NCI-H1694 treated with DMSO at 0.1 percent for 48 hours (cell line): ENCODE data around the gene ZDBF2.
"Not testable (repeated sequence)": the region's sequence is repeated elsewhere in the genome, so short reads cannot be mapped to it uniquely, and the experiment has no call there.

Experiments
- DNase-seq: peaks from one replicate; lab custom pipeline; 2025; lab: John Stamatoyannopoulos, UW

The ZDBF2 gene

GRCh38 chr2:206323486-206323885, 49.0 kb downstream of the ZDBF2 start:
- no peak for DNase-seq

- DNase-seq = no peak
Observed at GRCh38 chr2:206324869-206325268, 50.4 kb downstream of the ZDBF2 start.

GRCh38 chr2:206328974-206329373, 54.5 kb downstream of the ZDBF2 start:
- no peak for DNase-seq

- DNase-seq = no peak
Observed at GRCh38 chr2:206336861-206337260, 62.4 kb downstream of the ZDBF2 start.

- no peak for DNase-seq
Observed at GRCh38 chr2:206337956-206338355, 63.5 kb downstream of the ZDBF2 start.

- DNase-seq = no peak
Observed at GRCh38 chr2:206341396-206341795, 66.9 kb downstream of the ZDBF2 start.

GRCh38 chr2:206343144-206343543, 68.7 kb downstream of the ZDBF2 start:
- no peak for DNase-seq

- no peak for DNase-seq
Observed at GRCh38 chr2:206343816-206344215, 69.4 kb downstream of the ZDBF2 start.

GRCh38 chr2:206345606-206346005, 71.1 kb downstream of the ZDBF2 start:
- no peak for DNase-seq

GRCh38 chr2:206349375-206349774, 74.9 kb downstream of the ZDBF2 start:
- DNase-seq = no peak

- DNase-seq = no peak
Observed at GRCh38 chr2:206352571-206352970, 78.1 kb downstream of the ZDBF2 start.

GRCh38 chr2:206353685-206354084, 79.2 kb downstream of the ZDBF2 start:
- DNase-seq = no peak

- DNase-seq = no peak
Observed at GRCh38 chr2:206354129-206354528, 79.7 kb downstream of the ZDBF2 start.

- not testable (repeated sequence) for DNase-seq
Observed at GRCh38 chr2:206356840-206357239, 82.4 kb downstream of the ZDBF2 start.

GRCh38 chr2:206360840-206361239, 86.4 kb downstream of the ZDBF2 start:
- DNase-seq = not testable (repeated sequence)

- DNase-seq = no peak
Observed at GRCh38 chr2:206361407-206362045, 87.1 kb downstream of the ZDBF2 start.
